Fibroblast of mammary gland (primary cell): ENCODE data around the gene OR1J1.
A peak's percentile ranks its signal among the peaks of the same experiment; 100 is the strongest.

Experiments used
- DNase-seq: peaks from one replicate; pipeline ENCODE4 v3.0.0-alpha.2; 2010; ENCODE audit warnings: low read depth
- H3K4me3 ChIP-seq: 2 replicates; pipeline ENCODE4 v1.5.1; 2011; ENCODE audit warnings: low read depth, mild to moderate bottlenecking, low read length, moderate library complexity; ENCODE audit not compliant: control insufficient read depth
- TF ChIP-seq, protein P1 (sequence below): conservative IDR thresholded peaks from 2 replicates; pipeline ENCODE4 v1.5.1; 2011; ENCODE audit warnings: low read depth, low read length, inconsistent platforms; ENCODE audit not compliant: control insufficient read depth, insufficient read depth

OR1J1 gene

DNA sequence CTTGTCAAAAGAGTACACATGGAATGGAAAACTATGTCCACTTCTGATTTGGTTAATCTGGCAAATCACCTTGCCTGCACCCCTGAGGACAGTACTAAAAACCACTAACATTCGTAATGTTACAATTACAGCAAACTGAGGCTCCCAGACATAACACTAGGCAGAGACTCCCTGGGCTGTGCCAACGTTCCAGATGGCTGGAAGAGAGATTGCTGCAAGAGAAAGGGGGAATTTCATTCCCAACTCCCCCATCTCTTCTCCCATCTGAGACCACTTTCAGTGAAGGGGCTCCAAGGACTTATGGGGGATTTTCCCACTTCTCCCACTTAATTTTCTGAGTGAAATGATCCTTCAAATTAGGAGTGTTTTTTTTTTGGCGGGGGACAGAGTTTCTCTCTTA lies 11.3 kb downstream of the OR1J1 start:
- DNase-seq = no peak
- TF ChIP-seq, protein P1, sequence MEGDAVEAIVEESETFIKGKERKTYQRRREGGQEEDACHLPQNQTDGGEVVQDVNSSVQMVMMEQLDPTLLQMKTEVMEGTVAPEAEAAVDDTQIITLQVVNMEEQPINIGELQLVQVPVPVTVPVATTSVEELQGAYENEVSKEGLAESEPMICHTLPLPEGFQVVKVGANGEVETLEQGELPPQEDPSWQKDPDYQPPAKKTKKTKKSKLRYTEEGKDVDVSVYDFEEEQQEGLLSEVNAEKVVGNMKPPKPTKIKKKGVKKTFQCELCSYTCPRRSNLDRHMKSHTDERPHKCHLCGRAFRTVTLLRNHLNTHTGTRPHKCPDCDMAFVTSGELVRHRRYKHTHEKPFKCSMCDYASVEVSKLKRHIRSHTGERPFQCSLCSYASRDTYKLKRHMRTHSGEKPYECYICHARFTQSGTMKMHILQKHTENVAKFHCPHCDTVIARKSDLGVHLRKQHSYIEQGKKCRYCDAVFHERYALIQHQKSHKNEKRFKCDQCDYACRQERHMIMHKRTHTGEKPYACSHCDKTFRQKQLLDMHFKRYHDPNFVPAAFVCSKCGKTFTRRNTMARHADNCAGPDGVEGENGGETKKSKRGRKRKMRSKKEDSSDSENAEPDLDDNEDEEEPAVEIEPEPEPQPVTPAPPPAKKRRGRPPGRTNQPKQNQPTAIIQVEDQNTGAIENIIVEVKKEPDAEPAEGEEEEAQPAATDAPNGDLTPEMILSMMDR = no peak
- H3K4me3 ChIP-seq = no peak overlapping the region

DNA sequence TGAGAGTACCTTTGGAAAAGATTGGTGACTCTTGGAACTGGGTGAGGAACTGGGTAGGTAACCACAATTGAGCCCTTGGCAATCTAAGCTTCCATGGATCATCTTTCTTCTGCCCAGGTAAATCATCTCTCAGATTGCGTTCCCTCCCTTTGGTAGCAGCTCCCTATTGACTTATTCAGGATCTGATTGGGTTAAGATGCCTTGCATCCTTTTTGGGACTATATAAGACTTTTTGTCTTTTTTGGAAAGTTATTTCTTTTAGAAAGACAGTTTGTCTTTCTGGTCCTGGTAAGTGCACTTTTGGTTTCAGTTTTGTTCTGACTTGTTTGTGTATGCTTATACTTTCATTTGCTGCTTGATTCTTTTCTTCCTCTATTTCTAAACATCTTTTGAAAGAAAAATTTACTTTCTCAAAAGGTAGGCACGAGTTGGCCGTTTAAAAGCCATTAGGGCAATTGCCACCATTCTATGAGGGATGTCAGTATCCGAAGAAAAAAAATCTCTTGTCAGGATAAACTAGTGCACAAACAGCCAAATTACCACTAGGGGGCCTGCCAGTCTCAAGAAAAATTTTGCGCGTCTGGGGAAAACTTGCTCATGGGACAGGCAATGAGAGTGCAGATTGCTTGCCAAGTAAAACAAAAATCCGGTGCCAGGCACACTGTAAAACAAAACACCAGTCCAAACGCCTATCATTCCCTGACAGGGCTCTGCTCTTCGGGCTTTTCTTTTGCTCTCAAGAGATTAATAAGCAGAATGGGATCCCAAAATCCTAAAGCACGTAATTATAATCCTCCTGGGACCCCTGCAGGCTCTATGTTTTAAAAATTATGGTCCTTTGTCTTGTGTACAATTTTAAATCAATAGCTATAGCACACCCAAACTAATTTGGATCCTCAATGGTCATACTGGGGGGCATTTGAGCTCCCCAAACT lies 12.8 kb downstream of the OR1J1 start:
- DNase-seq = peak; percentile 94
- TF ChIP-seq, protein P1 = peak; percentile 85
- peak overlapping the region; percentile 43 for H3K4me3 ChIP-seq

- TF ChIP-seq, protein P1 = peak; percentile 21
- no peak overlapping the region for H3K4me3 ChIP-seq
- DNase-seq = no peak
Measured at GRCh38 chr9:122463828-122464632, 13.7 kb downstream of the OR1J1 start.

GRCh38 chr9:122457787-122458186 lies 19.9 kb downstream of the OR1J1 start:
- TF ChIP-seq, protein P1 = no peak
- H3K4me3 ChIP-seq = no peak overlapping the region
- DNase-seq = no peak

DNA sequence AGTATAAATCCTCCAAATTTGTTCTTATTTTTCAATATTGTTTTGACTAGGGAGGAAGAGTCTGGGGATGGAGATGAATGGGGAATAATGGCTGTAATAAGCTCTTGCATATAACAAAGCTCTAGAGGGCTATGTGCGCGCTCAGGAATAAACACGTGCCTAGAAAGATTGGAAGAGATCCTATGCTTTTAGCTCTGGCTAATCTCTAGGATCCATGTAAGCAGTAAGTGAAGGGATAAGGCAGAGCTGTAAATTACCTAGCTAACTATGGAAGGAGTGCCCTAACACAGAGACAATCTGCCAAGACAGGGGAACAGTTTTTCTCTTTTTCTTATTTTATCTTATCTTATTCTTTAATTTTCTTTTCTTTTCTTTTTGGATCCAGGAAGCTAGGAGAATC lies 21.6 kb downstream of the OR1J1 start:
- TF ChIP-seq, protein P1 = no peak
- no peak overlapping the region for H3K4me3 ChIP-seq
- DNase-seq = no peak

GRCh38 chr9:122453677-122454135 lies 24.0 kb downstream of the OR1J1 start:
- peak; percentile 64 for DNase-seq
- no peak overlapping the region for H3K4me3 ChIP-seq
- TF ChIP-seq, protein P1 = no peak
